GM12874 (cell line): ENCODE data around the gene FGF18.

ENCODE experiments used
- TF ChIP-seq, protein P1 (sequence below): IDR thresholded peaks from 2 replicates; pipeline ENCODE4 v1.5.1; 2011; ENCODE audit warnings: low read depth, mild to moderate bottlenecking, control low read depth, low read length, moderate library complexity; ENCODE audit not compliant: insufficient read depth

Gene FGF18

DNA sequence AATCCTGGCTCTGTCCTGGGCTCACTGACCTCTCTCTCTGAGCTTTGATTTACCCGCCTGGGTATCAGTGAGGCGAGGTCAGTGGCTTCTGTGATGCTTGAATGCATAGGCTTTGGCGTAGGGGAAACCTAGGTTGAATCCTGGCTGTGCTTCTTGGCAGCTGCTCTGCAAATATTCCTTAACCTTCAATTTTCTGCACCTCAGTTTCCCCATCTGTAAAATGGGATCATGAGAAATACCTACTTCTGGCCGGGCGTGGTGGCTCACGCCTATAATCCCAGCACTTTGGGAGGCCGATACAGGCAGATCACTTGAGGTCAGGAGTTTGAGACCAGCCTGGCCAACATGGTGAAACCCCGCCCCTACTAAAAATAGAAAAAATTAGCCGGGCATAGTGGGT is 7.2 kb downstream of the FGF18 start:
- TF ChIP-seq, protein P1, sequence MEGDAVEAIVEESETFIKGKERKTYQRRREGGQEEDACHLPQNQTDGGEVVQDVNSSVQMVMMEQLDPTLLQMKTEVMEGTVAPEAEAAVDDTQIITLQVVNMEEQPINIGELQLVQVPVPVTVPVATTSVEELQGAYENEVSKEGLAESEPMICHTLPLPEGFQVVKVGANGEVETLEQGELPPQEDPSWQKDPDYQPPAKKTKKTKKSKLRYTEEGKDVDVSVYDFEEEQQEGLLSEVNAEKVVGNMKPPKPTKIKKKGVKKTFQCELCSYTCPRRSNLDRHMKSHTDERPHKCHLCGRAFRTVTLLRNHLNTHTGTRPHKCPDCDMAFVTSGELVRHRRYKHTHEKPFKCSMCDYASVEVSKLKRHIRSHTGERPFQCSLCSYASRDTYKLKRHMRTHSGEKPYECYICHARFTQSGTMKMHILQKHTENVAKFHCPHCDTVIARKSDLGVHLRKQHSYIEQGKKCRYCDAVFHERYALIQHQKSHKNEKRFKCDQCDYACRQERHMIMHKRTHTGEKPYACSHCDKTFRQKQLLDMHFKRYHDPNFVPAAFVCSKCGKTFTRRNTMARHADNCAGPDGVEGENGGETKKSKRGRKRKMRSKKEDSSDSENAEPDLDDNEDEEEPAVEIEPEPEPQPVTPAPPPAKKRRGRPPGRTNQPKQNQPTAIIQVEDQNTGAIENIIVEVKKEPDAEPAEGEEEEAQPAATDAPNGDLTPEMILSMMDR: no peak

DNA sequence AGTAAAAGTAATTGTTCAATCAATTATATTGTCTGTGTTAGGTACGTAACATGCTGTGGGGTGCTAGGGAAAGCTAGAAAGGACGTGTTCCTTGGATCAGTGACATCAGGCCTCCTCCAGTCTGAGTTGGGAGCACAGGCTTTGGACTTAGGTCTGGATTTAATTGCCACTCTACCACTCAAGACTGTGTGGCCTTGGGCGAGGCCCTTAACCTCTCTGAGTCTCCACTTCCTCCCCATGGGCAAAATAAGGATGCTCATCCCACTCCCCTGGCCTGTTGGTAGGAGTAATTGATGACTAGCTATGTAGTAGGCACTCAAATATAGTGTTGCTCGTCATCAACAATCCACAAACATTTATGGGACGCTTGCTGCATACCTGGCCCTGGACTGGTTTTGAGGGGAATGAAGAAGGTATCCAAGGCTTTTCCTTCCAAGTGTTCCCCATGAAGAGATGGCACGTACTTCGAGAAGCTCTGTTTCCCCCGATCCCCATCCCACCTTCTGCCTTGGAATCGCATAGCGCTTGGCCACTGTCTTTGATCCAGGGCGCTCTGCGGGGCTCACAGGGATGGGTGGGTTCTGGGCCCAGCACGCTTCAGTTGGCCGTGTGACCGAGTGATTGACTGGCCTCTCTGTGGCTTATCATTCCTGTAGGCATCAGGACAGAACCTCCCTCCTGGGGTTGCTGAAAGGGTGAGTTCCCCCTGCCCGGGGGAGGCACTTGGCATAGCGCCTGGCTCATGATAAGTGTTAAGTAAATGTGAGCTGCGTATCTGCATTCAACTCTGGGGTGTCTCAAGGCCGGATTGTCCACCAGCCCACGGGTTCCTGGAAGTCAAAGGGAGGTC is 8.1 kb downstream of the FGF18 start:
- TF ChIP-seq, protein P1: no peak

DNA sequence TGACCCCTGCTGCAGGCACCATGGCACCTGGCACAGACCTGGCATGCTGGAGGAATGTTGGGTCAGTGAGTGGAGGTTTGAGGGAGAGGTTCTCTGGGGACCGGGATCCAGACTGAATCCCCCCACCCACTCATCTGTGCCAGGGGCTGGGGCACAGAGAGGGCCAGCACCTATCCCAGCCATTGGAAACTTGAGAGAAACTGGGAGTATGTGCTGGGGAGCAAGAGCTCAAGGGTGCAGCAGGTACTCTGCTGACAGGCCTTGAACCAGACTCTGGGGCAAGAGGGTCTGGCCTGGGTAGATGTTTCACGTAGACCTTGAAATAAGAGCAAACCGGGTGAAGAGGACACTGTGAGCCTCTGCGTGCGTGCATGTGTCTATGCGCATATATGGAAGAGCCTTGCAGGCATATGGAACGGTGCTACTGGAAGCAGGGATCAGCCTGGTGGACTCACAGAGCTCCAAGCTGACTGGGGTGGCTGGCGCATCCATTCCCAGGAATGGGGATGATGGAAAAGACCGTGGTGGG is 8.8 kb downstream of the FGF18 start:
- TF ChIP-seq, protein P1: no peak

DNA sequence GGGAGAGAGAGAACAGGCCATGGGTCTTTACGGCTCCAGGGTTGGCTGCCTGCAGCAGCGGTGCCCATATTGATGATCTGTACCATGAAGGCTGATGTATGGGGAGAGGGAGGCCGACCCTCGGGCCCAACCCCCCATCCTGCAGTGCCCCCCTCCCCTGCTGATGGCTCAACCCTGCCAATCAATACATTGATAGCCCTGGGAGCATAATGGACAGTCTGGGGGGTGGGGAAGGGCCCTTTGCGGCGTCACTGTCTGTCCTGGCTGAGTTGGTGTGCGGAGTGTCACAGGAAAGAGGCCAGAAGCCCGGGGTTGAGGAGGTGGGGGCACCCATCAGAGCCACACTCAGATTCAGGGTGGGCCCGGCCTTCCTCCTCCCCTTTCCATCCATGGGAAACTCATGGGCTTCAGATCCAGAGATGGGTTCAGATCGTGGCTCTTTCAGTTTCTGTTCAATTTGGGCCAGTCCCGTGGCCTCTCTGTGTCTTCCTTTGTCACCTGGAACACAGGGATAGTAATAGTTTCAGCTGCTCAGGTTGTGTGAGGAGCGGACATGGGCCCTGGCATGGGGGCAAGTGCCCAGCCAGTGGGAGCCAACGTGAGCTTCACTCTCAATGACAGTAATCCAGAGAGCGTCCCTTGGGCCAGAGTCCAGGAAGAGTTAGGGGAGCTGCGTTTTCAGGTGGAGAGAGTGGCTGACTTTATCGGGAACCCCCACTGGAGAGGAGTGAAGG is 9.5 kb downstream of the FGF18 start:
- TF ChIP-seq, protein P1: no peak

DNA sequence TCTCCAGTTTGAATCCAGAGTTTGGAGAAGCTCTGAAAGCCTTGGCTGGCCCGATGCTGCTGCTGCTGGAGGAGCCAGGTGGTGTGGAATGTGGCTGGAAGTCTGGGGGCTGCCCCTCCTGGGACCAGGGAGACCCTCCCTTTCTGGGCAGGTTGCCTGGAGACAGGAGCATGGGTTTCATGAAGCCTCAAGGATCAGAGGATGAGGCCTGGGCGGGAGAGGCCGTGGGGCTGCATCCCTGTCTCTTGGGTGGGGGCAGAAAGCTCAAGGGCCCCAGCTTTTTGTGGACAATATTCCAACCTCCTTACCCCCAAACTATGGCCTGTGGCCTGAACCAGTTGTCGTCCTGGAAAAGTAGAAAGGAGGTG is 10.1 kb downstream of the FGF18 start:
- TF ChIP-seq, protein P1: no peak

DNA sequence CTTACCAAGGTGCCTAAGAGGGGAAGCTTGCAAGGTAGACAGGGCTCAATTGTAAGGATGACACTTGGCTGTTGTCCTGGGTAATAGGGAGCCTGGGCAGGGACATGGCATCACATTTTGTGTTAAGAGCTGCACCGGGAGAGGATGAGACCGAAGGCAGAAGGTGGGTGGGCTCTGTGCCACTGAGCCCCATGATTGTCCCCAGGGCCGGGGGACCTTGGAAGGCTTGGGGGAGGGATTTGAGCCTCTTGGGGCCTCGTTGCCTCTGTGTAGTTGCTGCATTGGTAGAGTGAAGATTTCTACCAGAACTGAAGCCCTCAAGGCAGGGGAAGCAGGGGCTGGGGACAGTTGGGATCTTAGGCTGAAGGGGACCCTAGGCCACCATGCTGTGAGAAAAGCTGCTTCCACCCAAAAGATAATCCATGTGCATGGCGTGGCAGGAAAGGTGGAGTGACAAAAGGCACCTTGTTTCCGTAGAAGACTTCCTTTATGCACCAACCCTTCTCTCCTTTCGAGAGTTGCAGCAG is 11.9 kb downstream of the FGF18 start:
- TF ChIP-seq, protein P1: no peak

DNA sequence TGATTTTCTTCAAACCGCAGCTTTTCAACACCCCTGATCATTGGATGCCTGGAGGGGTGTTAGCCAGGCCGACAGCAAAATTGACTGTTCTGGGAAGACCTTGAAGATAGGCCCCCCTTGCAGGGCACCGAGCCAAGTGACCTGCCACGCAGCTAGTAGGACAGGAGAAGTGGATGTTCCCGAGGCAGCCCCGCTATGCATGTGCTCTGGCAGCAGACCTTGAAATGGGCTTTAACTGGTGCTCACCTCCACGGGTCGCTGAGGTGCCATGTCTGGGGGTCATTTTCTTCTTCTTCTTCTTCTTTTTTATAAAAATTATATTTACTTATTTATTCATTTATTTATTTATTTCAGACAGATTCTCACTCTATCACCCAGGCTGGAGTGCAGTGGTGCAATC is 12.6 kb downstream of the FGF18 start:
- TF ChIP-seq, protein P1: no peak
